Calu3 (cell line): ENCODE data around the gene THOC3. TPM values are rescaled to one million over a fixed set of nuclear protein-coding genes. Genes with fewer than 3 reads are reported as not detected.
"Not testable (repeated sequence)": the region's sequence is repeated elsewhere in the genome, so short reads cannot be mapped to it uniquely, and the experiment has no call there.

Experiments
- BruUV-seq: library from RNA; stranded (reverse); fragments of 400-500 nt; replicated peaks from 2 replicates; lab custom pipeline; 2021; lab: Mats Ljungman, UMichigan
- CTCF ChIA-PET: fragments of 300-600 bp; sonication (Branson Sonifier 250); formaldehyde crosslinking; loops from one replicate; lab custom pipeline; 2022; ENCODE audit warnings: antibody characterized with exemption; lab: Charles Lee
- DNase-seq: peaks from one replicate; pipeline ENCODE4 v3.0.0; 2022
- H3K27ac Mint-ChIP-seq: one replicate; pipeline ENCODE4 v1.8.0; 2022; ENCODE audit warnings: mixed read lengths; ENCODE audit not compliant: unreplicated experiment
- H3K27me3 Mint-ChIP-seq: one replicate; pipeline ENCODE4 v1.8.0; 2022; ENCODE audit warnings: mixed read lengths; ENCODE audit not compliant: unreplicated experiment
- H3K36me3 Mint-ChIP-seq: one replicate; pipeline ENCODE4 v1.8.0; 2022; ENCODE audit warnings: mild to moderate bottlenecking, moderate library complexity, mixed read lengths; ENCODE audit not compliant: insufficient read depth, unreplicated experiment
- H3K4me1 Mint-ChIP-seq: one replicate; pipeline ENCODE4 v1.8.0; 2022; ENCODE audit warnings: mild to moderate bottlenecking, low read depth, mixed read lengths; ENCODE audit not compliant: unreplicated experiment
- H3K4me3 Mint-ChIP-seq: one replicate; pipeline ENCODE4 v1.8.0; 2022; ENCODE audit warnings: mild to moderate bottlenecking, low read depth, moderate library complexity, mixed read lengths; ENCODE audit not compliant: unreplicated experiment
- H3K9me3 Mint-ChIP-seq: one replicate; pipeline ENCODE4 v1.8.0; 2022; ENCODE audit warnings: low read depth, mixed read lengths; ENCODE audit not compliant: unreplicated experiment
- intact Hi-C: fragments of 100-400 bp; cut with micrococcal nuclease; formaldehyde crosslinking; loops from one replicate; pipeline ENCODE4 v1.10.0; 2022; ENCODE audit not compliant: unreplicated experiment
- total RNA-seq: library from RNA; stranded (reverse); gene quantifications from 2 replicates; pipeline ENCODE4 v1.2.3, GENCODE V29; 2022

Gene THOC3
- total RNA-seq, 1 experiment from 2014 or later: 87.8 TPM

- H3K4me3 Mint-ChIP-seq, CTCF ChIA-PET, intact Hi-C loops, DNase-seq, H3K27me3 Mint-ChIP-seq, H3K27ac Mint-ChIP-seq, H3K9me3 Mint-ChIP-seq, H3K4me1 Mint-ChIP-seq, H3K36me3 Mint-ChIP-seq, BruUV-seq: not testable (repeated sequence)
Measured at GRCh38 chr5:175996791-175997190, 28.7 kb upstream of the THOC3 start.

- DNase-seq, H3K27me3 Mint-ChIP-seq, H3K36me3 Mint-ChIP-seq, intact Hi-C loops, H3K27ac Mint-ChIP-seq, BruUV-seq, CTCF ChIA-PET, H3K4me1 Mint-ChIP-seq, H3K9me3 Mint-ChIP-seq, H3K4me3 Mint-ChIP-seq: not testable (repeated sequence)
Measured at GRCh38 chr5:175995506-175995905, 27.4 kb upstream of the THOC3 start.

GRCh38 chr5:175979371-175979995 is 11.4 kb upstream of the THOC3 start:
- H3K27me3 Mint-ChIP-seq, intact Hi-C loops, H3K9me3 Mint-ChIP-seq, H3K4me1 Mint-ChIP-seq, H3K4me3 Mint-ChIP-seq, BruUV-seq, H3K27ac Mint-ChIP-seq, DNase-seq, H3K36me3 Mint-ChIP-seq, CTCF ChIA-PET: not testable (repeated sequence)

- DNase-seq, H3K36me3 Mint-ChIP-seq, H3K27ac Mint-ChIP-seq, BruUV-seq, H3K9me3 Mint-ChIP-seq, H3K27me3 Mint-ChIP-seq, CTCF ChIA-PET, H3K4me1 Mint-ChIP-seq, intact Hi-C loops: not testable (repeated sequence)
- peak overlapping the region; percentile 96 for H3K4me3 Mint-ChIP-seq
Measured at GRCh38 chr5:175968381-175968780, 266 bp upstream of the THOC3 start.

GRCh38 chr5:175962329-175962728 is 5.8 kb downstream of the THOC3 start:
- BruUV-seq, CTCF ChIA-PET: not testable (repeated sequence)

GRCh38 chr5:175960228-175960627 is 7.9 kb downstream of the THOC3 start:
- intact Hi-C loops, DNase-seq, H3K36me3 Mint-ChIP-seq, BruUV-seq, H3K27ac Mint-ChIP-seq, H3K4me1 Mint-ChIP-seq, CTCF ChIA-PET, H3K4me3 Mint-ChIP-seq, H3K9me3 Mint-ChIP-seq, H3K27me3 Mint-ChIP-seq: not testable (repeated sequence)

More at GRCh38 chr5:175962329-175962728, 5.8 kb downstream of the THOC3 start:
- DNase-seq, H3K9me3 Mint-ChIP-seq, H3K36me3 Mint-ChIP-seq, H3K4me3 Mint-ChIP-seq, H3K27ac Mint-ChIP-seq, H3K27me3 Mint-ChIP-seq, intact Hi-C loops, H3K4me1 Mint-ChIP-seq: not testable (repeated sequence)

GRCh38 chr5:175958515-175958914 is 9.6 kb downstream of the THOC3 start:
- H3K36me3 Mint-ChIP-seq, H3K27ac Mint-ChIP-seq, CTCF ChIA-PET, H3K27me3 Mint-ChIP-seq, H3K4me1 Mint-ChIP-seq, H3K4me3 Mint-ChIP-seq, intact Hi-C loops, BruUV-seq, H3K9me3 Mint-ChIP-seq, DNase-seq: not testable (repeated sequence)

GRCh38 chr5:175954107-175954506 is 14.0 kb downstream of the THOC3 start:
- H3K4me1 Mint-ChIP-seq, intact Hi-C loops, H3K9me3 Mint-ChIP-seq, H3K27me3 Mint-ChIP-seq, H3K27ac Mint-ChIP-seq, H3K4me3 Mint-ChIP-seq, CTCF ChIA-PET, H3K36me3 Mint-ChIP-seq, BruUV-seq, DNase-seq: not testable (repeated sequence)

- H3K36me3 Mint-ChIP-seq, CTCF ChIA-PET, H3K4me1 Mint-ChIP-seq, BruUV-seq, H3K27me3 Mint-ChIP-seq, H3K4me3 Mint-ChIP-seq, H3K27ac Mint-ChIP-seq, DNase-seq, H3K9me3 Mint-ChIP-seq, intact Hi-C loops: not testable (repeated sequence)
Measured at GRCh38 chr5:175952810-175953209, 15.3 kb downstream of the THOC3 start.

- CTCF ChIA-PET, DNase-seq, H3K9me3 Mint-ChIP-seq, H3K27me3 Mint-ChIP-seq, BruUV-seq, H3K36me3 Mint-ChIP-seq, H3K4me1 Mint-ChIP-seq, intact Hi-C loops, H3K27ac Mint-ChIP-seq, H3K4me3 Mint-ChIP-seq: not testable (repeated sequence)
Measured at GRCh38 chr5:175951339-175951969, 16.7 kb downstream of the THOC3 start.
